DMS 273 (cell line): ENCODE data around the gene XRN1.
"Not testable (repeated sequence)": the region's sequence is repeated elsewhere in the genome, so short reads cannot be mapped to it uniquely, and the experiment has no call there.

Experiments used
- DNase-seq: peaks from one replicate; lab custom pipeline; 2025; ENCODE audit not compliant: unreplicated experiment; lab: John Stamatoyannopoulos, UW

The XRN1 gene

GRCh38 chr3:142447852-142448823 is at the start of gene XRN1:
XRN1 (minus strand) TSS chr3:142448037; CDS start chr3:142447944, 93 bp downstream.
- peak; percentile 99 for DNase-seq

GRCh38 chr3:142495103-142495502 is 47.3 kb upstream of the XRN1 start:
- no peak for DNase-seq

GRCh38 chr3:142492184-142492583 is 44.3 kb upstream of the XRN1 start:
- DNase-seq, result no peak

- no peak for DNase-seq
These were observed 41.9 kb upstream of the XRN1 start for GRCh38 chr3:142489572-142490323.

- no peak for DNase-seq
These were observed 37.1 kb upstream of the XRN1 start for GRCh38 chr3:142484912-142485435.

GRCh38 chr3:142481196-142481595 is 33.4 kb upstream of the XRN1 start:
- peak; percentile 6 for DNase-seq

GRCh38 chr3:142470826-142471225 is 23.0 kb upstream of the XRN1 start:
- DNase-seq, result no peak

- no peak for DNase-seq
These were observed 20.6 kb upstream of the XRN1 start for GRCh38 chr3:142468456-142468855.

GRCh38 chr3:142467768-142468167 is 19.9 kb upstream of the XRN1 start:
- DNase-seq, result no peak

GRCh38 chr3:142460689-142461088 is 12.9 kb upstream of the XRN1 start:
- no peak for DNase-seq

GRCh38 chr3:142459929-142460328 is 12.1 kb upstream of the XRN1 start:
- no peak for DNase-seq

GRCh38 chr3:142459096-142459495 is 11.3 kb upstream of the XRN1 start:
- DNase-seq, result no peak

- DNase-seq, result no peak
These were observed 3.0 kb upstream of the XRN1 start for GRCh38 chr3:142450881-142451280.

GRCh38 chr3:142450189-142450588 is 2.4 kb upstream of the XRN1 start:
- DNase-seq, result peak; percentile 77

- DNase-seq, result peak; percentile 80
These were observed 461 bp downstream of the XRN1 start for GRCh38 chr3:142447301-142447851.

GRCh38 chr3:142445816-142446254 is 2.0 kb downstream of the XRN1 start:
- peak; percentile 16 for DNase-seq

GRCh38 chr3:142444343-142444742 is 3.5 kb downstream of the XRN1 start:
- DNase-seq, result no peak

- DNase-seq, result not testable (repeated sequence)
These were observed 4.8 kb downstream of the XRN1 start for GRCh38 chr3:142443060-142443459.

GRCh38 chr3:142439499-142440220 is 8.2 kb downstream of the XRN1 start:
- not testable (repeated sequence) for DNase-seq

GRCh38 chr3:142438096-142438495 is 9.7 kb downstream of the XRN1 start:
- DNase-seq, result not testable (repeated sequence)
